SK-N-SH (cell line): Measurements from ENCODE around the gene ANK2.

ENCODE experiments used
- EZH2phosphoT487 ChIP-seq: fragments of 200-600 bp; sonication (generic); IDR thresholded peaks from 2 replicates; pipeline ENCODE4 v1.6.1; 2017; ENCODE audit warnings: low read depth, mixed run types, mild to moderate bottlenecking, antibody characterized with exemption, moderate library complexity, borderline replicate concordance
- TAF1 ChIP-seq: IDR thresholded peaks from 2 replicates; pipeline ENCODE4 v1.6.1; 2012; ENCODE audit warnings: low read depth, mild to moderate bottlenecking, low read length, moderate library complexity, borderline replicate concordance
- ZBTB33 ChIP-seq: IDR thresholded peaks from 2 replicates; pipeline ENCODE4 v1.4.0; 2012; ENCODE audit warnings: low read depth, borderline replicate concordance
- TF ChIP-seq, protein P1 (sequence below): IDR thresholded peaks from 2 replicates; pipeline ENCODE4 v1.6.1; 2012; ENCODE audit warnings: mild to moderate bottlenecking, low read depth, low read length, moderate library complexity

DNA sequence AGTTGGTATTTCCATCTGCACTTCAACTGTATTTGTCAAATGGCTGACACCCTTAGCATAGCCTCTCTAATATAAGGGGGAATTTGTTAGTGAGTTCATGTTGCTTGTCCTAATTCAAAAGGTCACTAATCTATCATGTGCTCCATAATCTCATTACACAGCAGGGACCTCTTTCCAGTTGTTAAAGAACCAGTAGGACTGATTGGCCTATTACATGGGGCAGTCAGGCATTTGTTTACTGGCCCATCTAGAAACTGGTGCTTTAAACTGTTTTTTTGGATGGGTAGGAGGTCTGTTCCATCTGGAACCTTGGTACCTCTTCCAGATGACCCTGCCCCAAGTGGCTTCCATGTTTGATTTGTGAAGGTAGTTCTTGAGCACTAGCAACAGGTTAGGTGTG is 11.4 kb downstream of the ANK2 start:
- no peak for TF ChIP-seq TAF1
- TF ChIP-seq, protein P1, sequence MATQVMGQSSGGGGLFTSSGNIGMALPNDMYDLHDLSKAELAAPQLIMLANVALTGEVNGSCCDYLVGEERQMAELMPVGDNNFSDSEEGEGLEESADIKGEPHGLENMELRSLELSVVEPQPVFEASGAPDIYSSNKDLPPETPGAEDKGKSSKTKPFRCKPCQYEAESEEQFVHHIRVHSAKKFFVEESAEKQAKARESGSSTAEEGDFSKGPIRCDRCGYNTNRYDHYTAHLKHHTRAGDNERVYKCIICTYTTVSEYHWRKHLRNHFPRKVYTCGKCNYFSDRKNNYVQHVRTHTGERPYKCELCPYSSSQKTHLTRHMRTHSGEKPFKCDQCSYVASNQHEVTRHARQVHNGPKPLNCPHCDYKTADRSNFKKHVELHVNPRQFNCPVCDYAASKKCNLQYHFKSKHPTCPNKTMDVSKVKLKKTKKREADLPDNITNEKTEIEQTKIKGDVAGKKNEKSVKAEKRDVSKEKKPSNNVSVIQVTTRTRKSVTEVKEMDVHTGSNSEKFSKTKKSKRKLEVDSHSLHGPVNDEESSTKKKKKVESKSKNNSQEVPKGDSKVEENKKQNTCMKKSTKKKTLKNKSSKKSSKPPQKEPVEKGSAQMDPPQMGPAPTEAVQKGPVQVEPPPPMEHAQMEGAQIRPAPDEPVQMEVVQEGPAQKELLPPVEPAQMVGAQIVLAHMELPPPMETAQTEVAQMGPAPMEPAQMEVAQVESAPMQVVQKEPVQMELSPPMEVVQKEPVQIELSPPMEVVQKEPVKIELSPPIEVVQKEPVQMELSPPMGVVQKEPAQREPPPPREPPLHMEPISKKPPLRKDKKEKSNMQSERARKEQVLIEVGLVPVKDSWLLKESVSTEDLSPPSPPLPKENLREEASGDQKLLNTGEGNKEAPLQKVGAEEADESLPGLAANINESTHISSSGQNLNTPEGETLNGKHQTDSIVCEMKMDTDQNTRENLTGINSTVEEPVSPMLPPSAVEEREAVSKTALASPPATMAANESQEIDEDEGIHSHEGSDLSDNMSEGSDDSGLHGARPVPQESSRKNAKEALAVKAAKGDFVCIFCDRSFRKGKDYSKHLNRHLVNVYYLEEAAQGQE = no peak
- no peak for TF ChIP-seq ZBTB33
- TF ChIP-seq EZH2phosphoT487 = no peak
